ENCODE data around the gene NMRK1.

DNA sequence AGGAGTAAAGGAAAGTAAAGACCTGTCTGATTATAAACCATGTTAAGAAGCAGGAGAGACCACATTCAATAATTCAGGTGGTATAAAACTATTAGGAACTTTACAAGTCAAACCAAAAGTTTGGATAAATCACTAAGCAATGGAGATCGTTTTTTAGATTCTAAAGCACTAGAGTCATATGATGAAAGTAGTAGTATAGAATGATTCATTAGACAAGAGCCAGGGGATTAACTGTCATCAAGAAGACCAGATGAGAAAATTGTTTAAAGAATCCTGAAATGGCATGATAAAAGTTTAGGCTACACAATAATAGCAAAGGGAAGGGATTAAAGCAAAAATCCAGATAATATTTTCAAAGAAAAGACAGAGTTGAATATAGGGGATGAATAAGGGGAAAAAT is 46.9 kb downstream of the NMRK1 start:
- no peak for TF ChIP-seq CTCF (tag by site-specific recombination; IDR thresholded peaks at IDR 0.05)
- no peak for TF ChIP-seq ZNF239 (tag by site-specific recombination; IDR thresholded peaks at IDR 0.05)
- TF ChIP-seq REST (tag by site-specific recombination; IDR thresholded peaks at IDR 0.05): no peak
- TF ChIP-seq ZNF785 (tag by site-specific recombination; IDR thresholded peaks at IDR 0.05): no peak
- TF ChIP-seq WT1 (tag by site-specific recombination; IDR thresholded peaks at IDR 0.05): no peak
- no peak for TF ChIP-seq ZSCAN30 (tag by site-specific recombination; IDR thresholded peaks at IDR 0.05)
- TF ChIP-seq ZFP3 (tag by site-specific recombination; IDR thresholded peaks at IDR 0.05; ENCODE audit: low read depth): no peak
- no peak for TF ChIP-seq ZNF350 (tag by site-specific recombination; IDR thresholded peaks at IDR 0.05)
- TF ChIP-seq ZNF37A (tag by site-specific recombination; IDR thresholded peaks at IDR 0.05): no peak
- no peak for TF ChIP-seq ZNF707 (tag by site-specific recombination; IDR thresholded peaks at IDR 0.05)
- no peak for TF ChIP-seq ZNF776 (tag by site-specific recombination; IDR thresholded peaks at IDR 0.05; ENCODE audit: borderline replicate concordance)
- no peak for TF ChIP-seq ZBTB8A (tag by site-specific recombination; IDR thresholded peaks at IDR 0.05)

All from HEK293 (cell line).